SU-DHL-6 (cell line): ENCODE measurements around the gene FAM120B.

Experiments
- H2AFZ ChIP-seq: fragments of 200-600 bp; sonication (generic); 2 replicates; pipeline ENCODE4 v1.6.1; 2014; ENCODE audit warnings: low read depth, mild to moderate bottlenecking, moderate library complexity, mixed read lengths, antibody characterized with exemption, low read length; ENCODE audit not compliant: severe bottlenecking
- H3F3A ChIP-seq: fragments of 200-600 bp; shearing (Covaris generic); 2 replicates; pipeline ENCODE4 v1.6.0; 2016; ENCODE audit warnings: antibody characterized with exemption, mild to moderate bottlenecking; ENCODE audit not compliant: insufficient read depth
- H3K27ac ChIP-seq: fragments of 200-600 bp; sonication (generic); 2 replicates; pipeline ENCODE4 v1.5.1; 2016; ENCODE audit warnings: low read depth, mild to moderate bottlenecking, low read length, moderate library complexity, mixed read lengths
- H3K27me3 ChIP-seq: fragments of 200-600 bp; sonication (generic), shearing (Covaris generic); 2 replicates; pipeline ENCODE4 v1.6.0; 2014; ENCODE audit warnings: mild to moderate bottlenecking, low read length
- H3K36me3 ChIP-seq: fragments of 200-600 bp; sonication (generic); 2 replicates; pipeline ENCODE4 v1.6.1; 2014; ENCODE audit warnings: mild to moderate bottlenecking, low read length, mixed read lengths
- H3K4me2 ChIP-seq: fragments of 300-600, 200-600 bp; shearing (Covaris generic), sonication (generic); 2 replicates; pipeline ENCODE4 v1.6.0; 2014; ENCODE audit warnings: low read length, low read depth, mild to moderate bottlenecking; ENCODE audit not compliant: poor library complexity, severe bottlenecking
- H3K4me3 ChIP-seq: fragments of 200-600 bp; sonication (generic); 2 replicates; pipeline ENCODE4 v1.5.1; 2014; ENCODE audit warnings: antibody characterized with exemption, low read length, mild to moderate bottlenecking, mixed read lengths; ENCODE audit not compliant: insufficient read depth, poor library complexity, severe bottlenecking
- H3K79me2 ChIP-seq: fragments of 200-600 bp; sonication (generic); 2 replicates; pipeline ENCODE4 v1.6.1; 2014; ENCODE audit warnings: mild to moderate bottlenecking, low read length, moderate library complexity; ENCODE audit not compliant: insufficient read depth
- H3K9ac ChIP-seq: fragments of 200-600 bp; sonication (generic); 2 replicates; pipeline ENCODE4 v1.7.0; 2014; ENCODE audit warnings: mild to moderate bottlenecking, low read length
- H3K9me2 ChIP-seq: fragments of 200-600 bp; sonication (generic); replicated peaks from 2 replicates; pipeline ENCODE4 v1.6.1; 2014; ENCODE audit warnings: low read length; ENCODE audit not compliant: insufficient read depth
- H3K9me3 ChIP-seq: fragments of 200-600 bp; sonication (generic); 2 replicates; pipeline ENCODE4 v1.6.1; 2014; ENCODE audit warnings: low read length, mixed read lengths; ENCODE audit not compliant: insufficient read depth
- H4K20me1 ChIP-seq: fragments of 200-600 bp; sonication (generic); 2 replicates; pipeline ENCODE4 v1.6.1; 2014; ENCODE audit warnings: low read depth, mild to moderate bottlenecking, antibody characterized with exemption, low read length, moderate library complexity, mixed read lengths
- EZH2phosphoT487 ChIP-seq: fragments of 200-600 bp; sonication (generic), shearing (Covaris generic); conservative IDR thresholded peaks from 2 replicates; pipeline ENCODE4 v1.6.1; 2018; ENCODE audit warnings: mild to moderate bottlenecking, antibody characterized with exemption, low read length, moderate library complexity, mixed read lengths
- TF ChIP-seq, protein P1 (sequence below): fragments of 200-600 bp; sonication (generic); IDR thresholded peaks from one replicate; pipeline ENCODE4 v1.5.1; 2017; ENCODE audit warnings: antibody characterized with exemption, mild to moderate bottlenecking, low read length, moderate library complexity; ENCODE audit not compliant: insufficient read depth, poor library complexity, severe bottlenecking

Gene FAM120B

DNA sequence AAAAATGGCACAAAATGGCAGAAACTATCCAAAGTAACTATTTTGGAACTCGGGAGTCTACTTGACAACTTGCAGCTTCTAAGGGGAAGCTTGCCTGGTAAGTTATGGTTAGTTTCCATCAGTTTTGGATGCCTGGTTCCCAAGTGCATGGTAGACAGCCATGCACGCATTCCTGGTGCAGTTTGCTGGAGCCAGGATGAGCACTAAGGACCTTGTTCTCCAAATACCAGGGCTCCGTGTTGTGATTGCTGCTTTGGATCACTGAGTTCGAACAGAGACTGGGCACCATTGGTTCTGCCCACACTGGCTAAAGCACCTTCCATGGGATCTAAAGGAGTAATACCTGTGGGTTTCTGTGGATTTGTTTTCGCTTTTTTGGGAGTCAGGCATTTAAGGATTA is 103.7 kb downstream of the FAM120B start:
- H3K9ac ChIP-seq: no peak overlapping the region
- no peaks in the 10 kb centered on the region for H3K79me2 ChIP-seq
- no peak for TF ChIP-seq EZH2phosphoT487
- TF ChIP-seq, protein P1, sequence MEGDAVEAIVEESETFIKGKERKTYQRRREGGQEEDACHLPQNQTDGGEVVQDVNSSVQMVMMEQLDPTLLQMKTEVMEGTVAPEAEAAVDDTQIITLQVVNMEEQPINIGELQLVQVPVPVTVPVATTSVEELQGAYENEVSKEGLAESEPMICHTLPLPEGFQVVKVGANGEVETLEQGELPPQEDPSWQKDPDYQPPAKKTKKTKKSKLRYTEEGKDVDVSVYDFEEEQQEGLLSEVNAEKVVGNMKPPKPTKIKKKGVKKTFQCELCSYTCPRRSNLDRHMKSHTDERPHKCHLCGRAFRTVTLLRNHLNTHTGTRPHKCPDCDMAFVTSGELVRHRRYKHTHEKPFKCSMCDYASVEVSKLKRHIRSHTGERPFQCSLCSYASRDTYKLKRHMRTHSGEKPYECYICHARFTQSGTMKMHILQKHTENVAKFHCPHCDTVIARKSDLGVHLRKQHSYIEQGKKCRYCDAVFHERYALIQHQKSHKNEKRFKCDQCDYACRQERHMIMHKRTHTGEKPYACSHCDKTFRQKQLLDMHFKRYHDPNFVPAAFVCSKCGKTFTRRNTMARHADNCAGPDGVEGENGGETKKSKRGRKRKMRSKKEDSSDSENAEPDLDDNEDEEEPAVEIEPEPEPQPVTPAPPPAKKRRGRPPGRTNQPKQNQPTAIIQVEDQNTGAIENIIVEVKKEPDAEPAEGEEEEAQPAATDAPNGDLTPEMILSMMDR: no peak
- H3K4me3 ChIP-seq: no peak overlapping the region
- H4K20me1 ChIP-seq: no peaks in the 10 kb centered on the region
- no peak overlapping the region for H3K4me2 ChIP-seq
- no peak overlapping the region for H3K27ac ChIP-seq
- H2AFZ ChIP-seq: no peak overlapping the region
- H3K9me2 ChIP-seq: no peaks in the 10 kb centered on the region
- H3K36me3 ChIP-seq: no peaks in the 10 kb centered on the region
- H3K9me3 ChIP-seq: no peaks in the 10 kb centered on the region
- H3K27me3 ChIP-seq: no peaks in the 10 kb centered on the region
- no peaks in the 10 kb centered on the region for H3F3A ChIP-seq

DNA sequence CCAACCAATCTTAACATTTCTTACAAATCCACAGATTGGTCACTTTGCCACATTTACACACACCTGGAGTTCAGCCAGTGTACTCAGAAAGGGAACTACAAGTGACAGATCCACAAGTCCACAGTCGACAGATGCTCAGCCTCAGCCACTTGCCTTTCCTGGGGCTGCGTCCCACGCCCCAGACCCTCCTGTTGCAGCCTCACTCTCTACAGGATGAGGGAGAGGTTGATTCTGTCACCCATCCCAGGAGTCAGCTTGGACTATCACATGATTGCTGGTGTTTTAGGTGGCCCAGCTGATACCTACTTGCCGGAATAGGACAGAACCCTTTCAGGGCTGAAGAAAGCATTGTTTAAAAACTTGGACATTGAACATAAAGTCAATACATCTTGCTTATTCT is 108.8 kb downstream of the FAM120B start:
- Histone ChIP-seq H3K9me2 (no peaks in the 10 kb centered on the region), H3K79me2 (no peaks in the 10 kb centered on the region), H4K20me1 (no peaks in the 10 kb centered on the region), H3K9me3 (no peaks in the 10 kb centered on the region), H3K36me3 (no peaks in the 10 kb centered on the region), H3K27me3 (no peaks in the 10 kb centered on the region), H2AFZ (no peak overlapping the region), H3K27ac (no peak overlapping the region), H3K4me3 (no peak overlapping the region), H3K4me2 (no peak overlapping the region), H3K9ac (no peak overlapping the region), H3F3A (no peaks in the 10 kb centered on the region)
- TF ChIP-seq, protein P1: no peak
- no peak for TF ChIP-seq EZH2phosphoT487

DNA sequence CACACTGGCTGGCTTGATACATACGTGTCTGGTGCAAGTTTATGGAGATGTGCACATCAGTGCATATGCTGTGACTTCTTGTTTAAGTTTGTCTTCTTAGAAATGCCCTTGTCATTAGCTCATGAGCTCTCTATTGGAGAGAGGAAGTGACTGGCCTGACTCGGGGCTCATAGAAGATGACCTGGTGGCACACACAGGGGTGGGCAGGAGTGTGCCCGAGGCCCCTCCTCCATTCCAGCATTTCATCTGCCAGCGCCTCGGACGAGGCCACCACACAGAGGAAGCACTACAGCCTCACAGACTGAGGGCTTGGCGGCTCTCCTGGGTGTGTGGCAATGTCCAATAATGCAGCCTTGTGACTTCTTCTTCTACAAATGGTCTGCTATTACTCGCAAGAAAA is 109.7 kb downstream of the FAM120B start:
- no peak overlapping the region for H3K4me2 ChIP-seq
- TF ChIP-seq EZH2phosphoT487: no peak
- TF ChIP-seq, protein P1: no peak
- H2AFZ ChIP-seq: no peak overlapping the region
- H3K4me3 ChIP-seq: no peak overlapping the region
- H3K27ac ChIP-seq: no peak overlapping the region
- no peaks in the 10 kb centered on the region for H3K79me2 ChIP-seq
- H3K9me3 ChIP-seq: no peaks in the 10 kb centered on the region
- H3K9me2 ChIP-seq: no peaks in the 10 kb centered on the region
- H3F3A ChIP-seq: no peaks in the 10 kb centered on the region
- no peaks in the 10 kb centered on the region for H3K27me3 ChIP-seq
- no peak overlapping the region for H3K9ac ChIP-seq
- H4K20me1 ChIP-seq: no peaks in the 10 kb centered on the region
- H3K36me3 ChIP-seq: no peaks in the 10 kb centered on the region
